Liver (tissue), 9 donors: ENCODE measurements around the gene TBC1D10A. TPM values are rescaled to one million over a fixed set of nuclear protein-coding genes. Genes with fewer than 3 reads are reported as not detected.

Source experiments
- DNase-seq: peaks from one replicate; pipeline ENCODE4 v3.0.0-alpha.2; 2017; ENCODE audit warnings: low spot score
- H3K27ac ChIP-seq, 2 donors: one replicate each; pipeline ENCODE4 v1.7.0; 2013; ENCODE audit warnings: inconsistent platforms in 2 of 2, low read length in 2 of 2, control low read depth in 1 of 2, low read depth in 1 of 2, mild to moderate bottlenecking in 1 of 2
- H3K27me3 ChIP-seq, 4 donors: one replicate each; pipeline versions ENCODE4 v1.6.1 to v1.7.0; 2013; ENCODE audit warnings: low read length in 3 of 4, inconsistent platforms in 1 of 4, mild to moderate bottlenecking in 1 of 4, moderate library complexity in 1 of 4; ENCODE audit not compliant: control insufficient read depth in 4 of 4, insufficient read depth in 4 of 4
- H3K36me3 ChIP-seq, 4 donors: one replicate each; pipeline versions ENCODE4 v1.6.1 to v1.7.0; 2013; ENCODE audit warnings: low read length in 3 of 4, mild to moderate bottlenecking in 3 of 4, low read depth in 1 of 4, moderate library complexity in 1 of 4; ENCODE audit not compliant: control insufficient read depth in 4 of 4, insufficient read depth in 3 of 4
- H3K4me1 ChIP-seq, 4 donors: one replicate each; pipeline versions ENCODE4 v1.6.1 to v1.7.0; 2013; ENCODE audit warnings: low read length in 3 of 4, mild to moderate bottlenecking in 3 of 4, moderate library complexity in 1 of 4; ENCODE audit not compliant: control insufficient read depth in 4 of 4, insufficient read depth in 4 of 4
- H3K4me3 ChIP-seq, 3 donors: one replicate each; pipeline versions ENCODE4 v1.6.1 to v1.7.0; 2013; ENCODE audit warnings: low read length in 3 of 3, control low read depth in 1 of 3, low read depth in 1 of 3, mild to moderate bottlenecking in 1 of 3
- H3K9ac ChIP-seq, 2 donors: one replicate each; pipeline ENCODE4 v1.7.0; 2013; ENCODE audit warnings: low read length in 2 of 2, mild to moderate bottlenecking in 2 of 2, moderate library complexity in 2 of 2, control low read depth in 1 of 2, low read depth in 1 of 2
- H3K9me3 ChIP-seq, 4 donors: one replicate each; pipeline versions ENCODE4 v1.6.1 to v1.7.0; 2013; ENCODE audit warnings: low read length in 3 of 4; ENCODE audit not compliant: control insufficient read depth in 4 of 4
- ATF3 ChIP-seq: IDR thresholded peaks from 2 replicates; pipeline ENCODE4 v1.6.1; 2016; ENCODE audit warnings: antibody characterized with exemption
- EGR1 ChIP-seq, 2 donors: IDR thresholded peaks; 2 replicates each; pipeline ENCODE4 v1.6.1; 2016 to 2018; ENCODE audit warnings: antibody characterized with exemption in 2 of 2, low read depth in 2 of 2
- GABPA ChIP-seq, 2 donors: IDR thresholded peaks in 1 of 2; conservative IDR thresholded peaks in 1 of 2; 2 replicates each; pipeline ENCODE4 v1.6.1; 2016; ENCODE audit warnings: antibody characterized with exemption in 2 of 2, mild to moderate bottlenecking in 1 of 2, moderate library complexity in 1 of 2
- HNF4A ChIP-seq, 2 donors: conservative IDR thresholded peaks; 2 replicates each; pipeline ENCODE4 v1.6.1; 2016; ENCODE audit warnings: antibody characterized with exemption in 2 of 2, mild to moderate bottlenecking in 2 of 2
- JUND ChIP-seq, 2 donors: IDR thresholded peaks; 2 replicates each; pipeline ENCODE4 v1.6.1; 2016; ENCODE audit warnings: antibody characterized with exemption in 2 of 2
- MAX ChIP-seq: IDR thresholded peaks from 2 replicates; pipeline ENCODE4 v1.6.1; 2016; ENCODE audit warnings: antibody characterized with exemption
- RAD21 ChIP-seq, 2 donors: IDR thresholded peaks; 2 replicates each; pipeline ENCODE4 v1.6.1; 2016; ENCODE audit warnings: antibody characterized with exemption in 2 of 2, mild to moderate bottlenecking in 2 of 2
- SP1 ChIP-seq: IDR thresholded peaks from 2 replicates; pipeline ENCODE4 v1.6.1; 2018; ENCODE audit warnings: antibody characterized with exemption, mild to moderate bottlenecking
- TAF1 ChIP-seq: conservative IDR thresholded peaks from 2 replicates; pipeline ENCODE4 v1.6.1; 2016; ENCODE audit warnings: antibody characterized with exemption, mild to moderate bottlenecking
- YY1 ChIP-seq: IDR thresholded peaks from 2 replicates; pipeline ENCODE4 v1.6.1; 2016; ENCODE audit warnings: antibody characterized with exemption, mild to moderate bottlenecking
- WGBS: extraction: QIAGEN DNeasy Blood & Tissue Kit; methylation state at CpG from one replicate; pipeline ENCODE4 v1.1.7; 2013; 5-methylcytosine and 5-hydroxymethylcytosine counted together
- polyA plus RNA-seq, 2 donors: library from polyadenylated mRNA; stranded (reverse) in 1 of 2; unstranded in 1 of 2; fragments of 200-250 nt in 1 of 2; fragments of >200 nt in 1 of 2; fragmentation: Nextera tagmentation in 1 of 2; extraction: Ambion mirVana in 1 of 2; gene quantifications; one replicate each; pipeline versions ENCODE4 v1.2.1 to v1.2.3, GENCODE V29; 2013 to 2015
- total RNA-seq, 2 donors: library from RNA; depleted of rRNA; stranded (reverse); fragments of >200 nt; gene quantifications; one replicate each; pipeline ENCODE4 v1.2.3, GENCODE V29; 2014
- TF ChIP-seq, protein P1 (sequence below): fragments of 150-350 bp; IDR thresholded peaks from 2 replicates; pipeline ENCODE4 v1.5.1; 2017; ENCODE audit warnings: improper control_type of control experiment, low read depth, low read length; ENCODE audit not compliant: missing input control
- donor health status: healthy.
- donor health status: healthy.
- donor health status: healthy.
- donor health status: healthy.
- donor health status: healthy.

The TBC1D10A gene
- total and polyA plus RNA-seq, 4 donors = 3.6 to 9.2 (median 8.2) TPM

DNA sequence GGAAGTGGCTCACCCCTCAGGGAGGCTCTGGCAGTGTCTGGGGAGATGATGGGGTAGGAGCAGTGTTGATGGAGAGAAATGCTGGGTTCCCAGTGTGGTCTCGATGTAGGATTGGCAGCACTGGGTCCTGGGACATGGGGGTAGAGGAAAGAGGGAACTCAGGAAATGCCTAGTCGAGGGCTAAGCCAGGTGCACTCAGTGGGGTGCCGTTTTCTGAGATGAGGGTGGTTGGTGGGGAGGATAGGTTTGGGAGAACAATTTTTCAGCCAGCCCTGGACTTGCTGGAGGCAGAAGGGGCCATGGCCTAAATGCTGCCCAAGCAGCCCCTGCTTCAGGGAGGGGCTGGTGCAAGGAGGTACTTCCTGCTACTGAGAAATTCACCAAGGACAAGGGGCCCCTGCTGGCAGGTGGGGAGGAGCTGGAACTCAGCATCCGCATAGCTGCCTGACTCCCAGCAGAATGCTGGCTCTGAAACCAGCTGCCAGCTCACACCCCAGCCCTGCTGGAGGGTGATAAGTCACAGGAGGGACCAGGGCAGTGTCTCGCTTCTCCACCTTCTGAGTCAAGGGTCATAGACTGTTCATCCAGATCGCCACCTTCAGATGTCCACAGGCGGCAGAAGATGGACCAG is 36.0 kb upstream of the TBC1D10A start:
- no peaks in the 10 kb centered on the region for H3K9me3 ChIP-seq
- 92% methylated on average over 7 of the region's 7 CpGs for WGBS
- no peaks in the 10 kb centered on the region for H3K4me1 ChIP-seq
- H3K27ac ChIP-seq = no peak overlapping the region
- H3K9ac ChIP-seq = no peak overlapping the region
- no peak for TF ChIP-seq EGR1 (IDR thresholded peaks at IDR 0.05; ENCODE audit: low read depth in 2 of 2)
- TF ChIP-seq MAX = no peak
- no peaks in the 10 kb centered on the region for H3K27me3 ChIP-seq
- peak; percentile 79 for DNase-seq
- H3K4me3 ChIP-seq = no peak overlapping the region
- H3K36me3 ChIP-seq = no peaks in the 10 kb centered on the region

- WGBS = 90% methylated on average over 10 of the region's 10 CpGs
- Histone ChIP-seq H3K27me3 (no peaks in the 10 kb centered on the region), H3K4me3 (no peak overlapping the region), H3K9me3 (no peaks in the 10 kb centered on the region), H3K4me1 (peaks cover 0 to 4% (median 3%) of the 10 kb centered on the region in 4 donors), H3K36me3 (no peaks in the 10 kb centered on the region), H3K27ac (no peak overlapping the region), H3K9ac (no peak overlapping the region)
- TF ChIP-seq MAX (no peak), RAD21 (IDR thresholded peaks at IDR 0.05) (no peak), ATF3 (no peak), GABPA (IDR thresholded peaks at IDR 0.05 in 1 of 2, conservative IDR thresholded peaks at IDR 0.05 in 1 of 2) (no peak), JUND (IDR thresholded peaks at IDR 0.05) (no peak), YY1 (no peak), SP1 (no peak), TAF1 (no peak)
- TF ChIP-seq, protein P1, sequence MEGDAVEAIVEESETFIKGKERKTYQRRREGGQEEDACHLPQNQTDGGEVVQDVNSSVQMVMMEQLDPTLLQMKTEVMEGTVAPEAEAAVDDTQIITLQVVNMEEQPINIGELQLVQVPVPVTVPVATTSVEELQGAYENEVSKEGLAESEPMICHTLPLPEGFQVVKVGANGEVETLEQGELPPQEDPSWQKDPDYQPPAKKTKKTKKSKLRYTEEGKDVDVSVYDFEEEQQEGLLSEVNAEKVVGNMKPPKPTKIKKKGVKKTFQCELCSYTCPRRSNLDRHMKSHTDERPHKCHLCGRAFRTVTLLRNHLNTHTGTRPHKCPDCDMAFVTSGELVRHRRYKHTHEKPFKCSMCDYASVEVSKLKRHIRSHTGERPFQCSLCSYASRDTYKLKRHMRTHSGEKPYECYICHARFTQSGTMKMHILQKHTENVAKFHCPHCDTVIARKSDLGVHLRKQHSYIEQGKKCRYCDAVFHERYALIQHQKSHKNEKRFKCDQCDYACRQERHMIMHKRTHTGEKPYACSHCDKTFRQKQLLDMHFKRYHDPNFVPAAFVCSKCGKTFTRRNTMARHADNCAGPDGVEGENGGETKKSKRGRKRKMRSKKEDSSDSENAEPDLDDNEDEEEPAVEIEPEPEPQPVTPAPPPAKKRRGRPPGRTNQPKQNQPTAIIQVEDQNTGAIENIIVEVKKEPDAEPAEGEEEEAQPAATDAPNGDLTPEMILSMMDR = no peak
- DNase-seq = peak; percentile 55
Measured at GRCh38 chr22:30361916-30362650, 35.3 kb upstream of the TBC1D10A start.

- TF ChIP-seq YY1 (no peak), RAD21 (IDR thresholded peaks at IDR 0.05) (no peak), HNF4A (conservative IDR thresholded peaks at IDR 0.05) (no peak), EGR1 (IDR thresholded peaks at IDR 0.05; ENCODE audit: low read depth in 2 of 2) (no peak), JUND (IDR thresholded peaks at IDR 0.05) (no peak)
- TF ChIP-seq, protein P1 = no peak
- H3K9me3 ChIP-seq = no peaks in the 10 kb centered on the region
- WGBS = 95% methylated on average over 6 of the region's 6 CpGs
- no peaks in the 10 kb centered on the region for H3K36me3 ChIP-seq
- H3K27me3 ChIP-seq = no peaks in the 10 kb centered on the region
- no peak for DNase-seq
- peaks cover 6 to 32% (median 26%) of the 10 kb centered on the region in 4 donors for H3K4me1 ChIP-seq
- H3K9ac ChIP-seq = no peak overlapping the region
- H3K27ac ChIP-seq = no peak overlapping the region
- no peak overlapping the region for H3K4me3 ChIP-seq
Measured at GRCh38 chr22:30358541-30358940, 31.8 kb upstream of the TBC1D10A start.
